Right lobe of liver (tissue), 6 donors: ENCODE data around the gene SEMA3B. TPM values are rescaled to one million over a fixed set of nuclear protein-coding genes. Genes with fewer than 3 reads are reported as not detected.

Source experiments
- ATAC-seq, 4 donors: fragments of 200-7000 bp; cut with Tn5 transposase; one replicate each; pipeline ENCODE4 v1.9.1; 2020; ENCODE audit warnings: mild to moderate bottlenecking in 4 of 4, moderate library complexity in 4 of 4
- DNase-seq, 3 donors: peaks; one replicate each; pipeline ENCODE4 v3.0.0-alpha.2; 2020
- H3K27ac ChIP-seq, 3 donors: fragments of 200-600 bp; one replicate each; pipeline ENCODE4 v1.8.0; 2022
- H3K27me3 ChIP-seq, 2 donors: fragments of 200-600 bp; one replicate each; pipeline ENCODE4 v1.8.0; 2022
- H3K36me3 ChIP-seq, 4 donors: fragments of 200-600 bp; sonication (generic) in 1 of 4; one replicate each; pipeline versions ENCODE4 v1.5.1 to v1.8.0; 2017 to 2022; ENCODE audit warnings: control low read depth in 1 of 4
- H3K4me1 ChIP-seq, 4 donors: fragments of 200-600 bp; sonication (generic) in 1 of 4; one replicate each; pipeline versions ENCODE4 v1.5.1 to v1.8.0; 2017 to 2022; ENCODE audit warnings: control low read depth in 1 of 4
- H3K4me3 ChIP-seq, 3 donors: fragments of 200-600 bp; one replicate each; pipeline ENCODE4 v1.8.0; 2022
- H3K9me3 ChIP-seq, 4 donors: fragments of 200-600 bp; sonication (generic) in 1 of 4; one replicate each; pipeline versions ENCODE4 v1.5.1 to v1.8.0; 2017 to 2022; ENCODE audit warnings: control low read depth in 1 of 4
- CTCF ChIP-seq, 4 donors: fragments of 200-600 bp in 3 of 4; fragments of 450-650 bp in 1 of 4; IDR thresholded peaks; one replicate each; pipeline versions ENCODE4 v1.5.1 to v1.8.0; 2016 to 2022; ENCODE audit warnings: antibody characterized with exemption in 4 of 4, mild to moderate bottlenecking in 2 of 4
- POLR2A ChIP-seq: fragments of 450-650 bp; IDR thresholded peaks from one replicate; pipeline ENCODE4 v1.6.1; 2017; ENCODE audit warnings: antibody characterized with exemption, mild to moderate bottlenecking
- WGBS: methylation state at CpG from one replicate; pipeline ENCODE4 v1.1.6; 2018; ENCODE audit warnings: low coverage, low lambda C conversion rate; ENCODE audit not compliant: insufficient coverage; ENCODE audit errors: missing lambda C conversion rate; 5-methylcytosine and 5-hydroxymethylcytosine counted together
- intact Hi-C, 2 donors: fragments of 100-400 bp; cut with DNase I; formaldehyde crosslinking; loops; one replicate each; pipeline versions ENCODE4 v1.11.2 to v1.14.1; 2022
- total RNA-seq, 6 experiments: library from RNA; depleted of rRNA in 2 of 6; stranded (reverse); fragments of >200 nt in 2 of 6; fragmentation: NEBNext Ultra II Directional in 3 of 6; extraction: Animal tissue kit (Norgen Biotek cat#: 25700) in 3 of 6; gene quantifications; one replicate each; pipeline versions ENCODE4 v1.1.0 to v1.2.4, GENCODE V29; 2016 to 2023
- donor health status: DM: no; HTN: yes; CAD: no.
- donor health status: DM: no; HTN: no; CAD: no.
- donor health status: DM: no; HTN: no; CAD: no.
- donor health status: DM: no; HTN: yes; CAD: no.
- donor health status: DM: no; HTN: yes; CAD: no.

The SEMA3B gene
- total RNA-seq, 6 experiments from 2014 or later = 1.7 to 4.5 (median 2.6) TPM

DNA sequence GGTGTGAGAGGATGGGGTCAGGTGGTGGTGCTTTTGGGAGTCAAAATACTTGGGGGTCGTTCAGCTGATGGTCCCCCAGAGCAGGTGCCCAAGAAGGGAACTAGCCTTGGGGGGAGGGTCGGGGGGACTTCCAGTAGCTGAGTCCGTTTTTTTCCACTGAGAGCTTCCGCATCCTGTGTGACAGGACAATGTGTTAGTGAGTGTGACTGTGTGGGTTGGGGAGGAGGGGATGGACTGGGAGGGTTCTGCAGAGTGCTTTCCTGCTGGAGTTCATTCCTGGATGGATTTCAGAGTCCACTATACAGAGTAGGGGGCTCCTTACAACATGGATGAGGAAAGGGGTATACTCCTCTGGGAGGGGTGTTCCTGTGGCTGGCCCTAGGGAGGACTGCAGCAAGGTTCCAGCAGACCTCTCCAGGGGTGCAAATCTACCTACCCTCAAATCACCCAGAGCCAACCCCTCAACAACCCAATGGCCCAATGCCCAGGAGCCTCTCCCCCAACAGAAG is 54.2 kb downstream of the SEMA3B start:
- H3K4me1 ChIP-seq = peaks cover 0 to 55% (median 21%) of the 10 kb centered on the region in 4 donors
- H3K4me3 ChIP-seq = no peak overlapping the region
- H3K36me3 ChIP-seq = peaks cover 0 to 10% (median 1%) of the 10 kb centered on the region in 4 donors
- H3K9me3 ChIP-seq = no peaks in the 10 kb centered on the region
- 37% methylated on average over 3 of the region's 4 CpGs for WGBS
- TF ChIP-seq POLR2A (no peak), CTCF (IDR thresholded peaks at IDR 0.05) (no peak)
- H3K27ac ChIP-seq = peak overlapping the region; percentile 98 to 99 (median 98)
- ATAC-seq (peak in 3 of 4 donors; percentile 6 to 13 (median 10)), DNase-seq (no peak)
- H3K27me3 ChIP-seq = no peaks in the 10 kb centered on the region
- intact Hi-C loops = loop anchor here in 1 of 2 donors (5.0 kb wide), 1 partner anchor 51 kb away; no protein-coding TSS in a partner anchor

DNA sequence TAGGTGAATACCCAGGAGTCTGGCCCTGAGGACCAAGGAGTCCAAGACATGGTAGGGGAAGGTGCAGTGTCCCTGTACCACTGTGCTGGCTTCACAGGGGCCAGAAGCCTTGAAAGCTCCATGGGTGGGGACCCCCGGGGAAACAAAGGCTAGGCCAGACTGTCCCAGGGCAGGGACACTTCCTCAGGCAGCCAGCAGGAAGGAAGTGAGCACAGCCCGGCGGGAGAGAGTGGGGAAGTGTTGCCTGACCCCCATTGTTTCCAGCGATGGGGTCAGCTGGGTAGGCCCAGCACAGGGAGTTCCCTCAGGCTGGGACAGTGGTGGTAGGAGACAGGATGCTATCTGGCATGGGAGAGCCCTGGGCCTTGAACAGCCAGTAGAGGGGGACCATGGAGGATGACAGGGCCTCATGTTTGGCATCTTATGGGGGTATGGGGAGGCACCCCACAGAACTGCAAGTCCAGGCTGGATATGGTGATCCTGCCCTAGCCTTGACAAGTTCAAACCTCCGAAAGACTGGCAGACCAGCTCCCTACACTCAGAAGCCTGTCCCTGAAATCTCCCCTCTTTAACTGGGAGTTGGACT is 54.8 kb downstream of the SEMA3B start:
- H3K4me1 ChIP-seq = peaks cover 0 to 51% (median 21%) of the 10 kb centered on the region in 4 donors
- H3K27ac ChIP-seq = peak overlapping the region in 2 of 3 donors; percentile 98
- H3K9me3 ChIP-seq = no peaks in the 10 kb centered on the region
- H3K36me3 ChIP-seq = peaks cover 0 to 8% (median 0%) of the 10 kb centered on the region in 4 donors
- intact Hi-C loops = loop anchor here in 1 of 2 donors (5.0 kb wide), 1 partner anchor 51 kb away; no protein-coding TSS in a partner anchor
- ATAC-seq (peak; percentile 2 to 39 (median 12)), DNase-seq (peak in 2 of 3 donors; percentile 65 to 70)
- WGBS = 17% methylated on average over 2 of the region's 5 CpGs
- no peaks in the 10 kb centered on the region for H3K27me3 ChIP-seq
- no peak overlapping the region for H3K4me3 ChIP-seq
- no peak for TF ChIP-seq POLR2A
- peak in 1 of 4 donors; percentile 3 for TF ChIP-seq CTCF (IDR thresholded peaks at IDR 0.05)

DNA sequence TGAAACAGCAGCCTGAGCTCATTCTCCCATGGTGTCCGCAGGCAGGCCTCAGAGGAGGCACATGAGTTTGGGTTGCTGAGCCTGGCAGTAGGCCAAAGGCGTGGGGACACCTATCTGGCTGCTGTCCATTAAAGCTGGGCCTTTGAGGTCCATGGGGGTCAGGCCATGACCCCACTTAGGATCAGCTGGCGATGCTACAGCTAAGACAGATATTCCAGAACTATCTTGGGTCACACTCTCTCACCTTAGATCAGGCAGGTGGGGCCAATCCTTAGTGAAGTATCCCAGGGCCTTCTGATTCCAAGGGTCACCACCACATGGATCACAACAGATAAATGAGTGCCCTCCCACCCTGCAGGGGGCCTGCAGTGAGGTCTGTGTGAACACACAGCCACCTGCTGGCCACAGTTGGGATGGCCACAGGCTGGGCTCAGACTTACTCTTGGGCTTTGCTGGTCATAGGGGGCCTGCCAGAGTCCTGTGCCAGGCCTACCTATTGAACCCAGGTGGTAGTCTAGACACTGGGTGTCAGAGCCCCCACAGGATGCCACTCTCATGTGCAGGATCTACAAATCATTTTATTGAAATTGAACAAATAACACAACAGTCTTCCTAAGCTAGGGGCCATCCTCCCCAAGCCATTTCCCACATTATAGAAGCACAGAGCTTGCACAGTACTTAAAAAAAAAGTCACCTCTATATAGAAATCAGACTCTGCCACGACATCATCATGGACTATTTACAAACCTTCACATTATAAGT is 55.6 kb downstream of the SEMA3B start:
- TF ChIP-seq CTCF (IDR thresholded peaks at IDR 0.05) = peak; percentile 78 to 94 (median 84)
- no peak for TF ChIP-seq POLR2A
- WGBS = 0% methylated on average over 2 of the region's 4 CpGs
- ATAC-seq (peak; percentile 20 to 44 (median 32)), DNase-seq (peak; percentile 75 to 81 (median 78))
- intact Hi-C loops = loop anchor here (5.0 kb wide), 2 partner anchors 47 to 52 kb away; partner anchors contain the start of gene LSMEM2 (in 1 of the 2)
- peaks cover 0 to 7% (median 0%) of the 10 kb centered on the region in 4 donors for H3K36me3 ChIP-seq
- H3K9me3 ChIP-seq = no peaks in the 10 kb centered on the region
- H3K27ac ChIP-seq = peak overlapping the region; percentile 23 to 98 (median 98)
- H3K4me1 ChIP-seq = peaks cover 0 to 43% (median 20%) of the 10 kb centered on the region in 4 donors
- no peaks in the 10 kb centered on the region for H3K27me3 ChIP-seq
- H3K4me3 ChIP-seq = no peak overlapping the region

DNA sequence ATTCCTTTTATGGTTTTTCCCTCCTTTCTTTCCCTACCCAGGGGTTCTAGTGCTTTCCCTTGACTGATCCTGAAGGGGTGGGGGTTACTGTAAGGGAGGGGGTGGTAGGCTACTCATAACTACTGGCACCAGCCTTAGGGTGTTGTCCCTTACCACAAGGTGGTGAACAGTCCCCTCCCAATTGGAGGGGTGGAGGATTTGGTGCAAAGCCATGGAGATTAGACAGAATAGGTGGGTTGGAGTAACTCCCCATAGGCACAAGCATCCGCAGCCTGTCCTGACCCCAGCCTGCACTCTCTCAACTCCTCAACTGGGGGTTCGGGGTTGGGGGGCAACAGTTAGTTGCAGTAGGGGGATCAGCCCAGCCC is 56.1 kb downstream of the SEMA3B start:
- Histone ChIP-seq H3K27me3 (no peaks in the 10 kb centered on the region), H3K9me3 (no peaks in the 10 kb centered on the region), H3K4me3 (no peak overlapping the region), H3K27ac (no peak overlapping the region), H3K4me1 (peaks cover 0 to 37% (median 17%) of the 10 kb centered on the region in 4 donors), H3K36me3 (peaks cover 0 to 11% (median under 1%) of the 10 kb centered on the region in 4 donors)
- intact Hi-C loops = loop anchor here in 1 of 2 donors (5.0 kb wide), 1 partner anchor 48 kb away; the partner anchor contains the start of gene LSMEM2
- DNase-seq = no peak
- ATAC-seq = no peak
- TF ChIP-seq CTCF (IDR thresholded peaks at IDR 0.05) (no peak), POLR2A (no peak)
- no CpG with 5 or more reads among the region's 2 CpGs for WGBS
